Muscle layer of colon (tissue), 2 donors: ENCODE results near the gene CDIP1.

Experiments used
- H3K27ac ChIP-seq: one replicate; pipeline ENCODE4 v1.7.0; 2013; ENCODE audit warnings: low read depth, mild to moderate bottlenecking, low read length, moderate library complexity
- H3K27me3 ChIP-seq, 2 donors: one replicate each; pipeline ENCODE4 v1.7.0; 2013; ENCODE audit warnings: low read length in 2 of 2, mild to moderate bottlenecking in 2 of 2; ENCODE audit not compliant: insufficient read depth in 2 of 2, control insufficient read depth in 1 of 2
- H3K36me3 ChIP-seq: one replicate; pipeline ENCODE4 v1.7.0; 2013; ENCODE audit warnings: mild to moderate bottlenecking, low read length; ENCODE audit not compliant: insufficient read depth
- H3K4me1 ChIP-seq: one replicate; pipeline ENCODE4 v1.7.0; 2013; ENCODE audit warnings: mild to moderate bottlenecking, low read length; ENCODE audit not compliant: insufficient read depth
- H3K4me3 ChIP-seq, 2 donors: one replicate each; pipeline ENCODE4 v1.7.0; 2013; ENCODE audit warnings: low read length in 2 of 2, low read depth in 1 of 2, mild to moderate bottlenecking in 1 of 2, moderate library complexity in 1 of 2
- H3K9ac ChIP-seq: one replicate; pipeline ENCODE4 v1.7.0; 2013; ENCODE audit warnings: low read length
- H3K9me3 ChIP-seq: one replicate; pipeline ENCODE4 v1.7.0; 2013; ENCODE audit warnings: mild to moderate bottlenecking, low read length
- donor health status: abdominal sarcoma.
- donor health status: Adenocarcinoma of cecum.

Gene CDIP1

GRCh38 chr16:4498546-4499195 is 39.9 kb downstream of the CDIP1 start:
- H3K36me3 ChIP-seq, result no peaks in the 10 kb centered on the region
- H3K27me3 ChIP-seq, result no peaks in the 10 kb centered on the region
- no peak overlapping the region for H3K4me3 ChIP-seq
- no peak overlapping the region for H3K27ac ChIP-seq
- H3K9me3 ChIP-seq, result no peaks in the 10 kb centered on the region
- peaks cover 21% of the 10 kb centered on the region for H3K4me1 ChIP-seq
- H3K9ac ChIP-seq, result no peak overlapping the region

- Histone ChIP-seq H3K27ac (no peak overlapping the region), H3K9me3 (no peaks in the 10 kb centered on the region), H3K4me3 (no peak overlapping the region), H3K4me1 (peaks cover 17% of the 10 kb centered on the region), H3K27me3 (no peaks in the 10 kb centered on the region), H3K36me3 (no peaks in the 10 kb centered on the region), H3K9ac (no peak overlapping the region)
Measured at GRCh38 chr16:4496305-4496704, 42.3 kb downstream of the CDIP1 start.

GRCh38 chr16:4495766-4496165 is 42.8 kb downstream of the CDIP1 start:
- Histone ChIP-seq H3K9ac (no peak overlapping the region), H3K4me1 (peaks cover 11% of the 10 kb centered on the region), H3K36me3 (no peaks in the 10 kb centered on the region), H3K27me3 (no peaks in the 10 kb centered on the region), H3K4me3 (no peak overlapping the region), H3K27ac (no peak overlapping the region), H3K9me3 (no peaks in the 10 kb centered on the region)

GRCh38 chr16:4494746-4495490 is 43.7 kb downstream of the CDIP1 start:
- H3K9me3 ChIP-seq, result no peaks in the 10 kb centered on the region
- no peaks in the 10 kb centered on the region for H3K27me3 ChIP-seq
- H3K9ac ChIP-seq, result no peak overlapping the region
- no peak overlapping the region for H3K27ac ChIP-seq
- peaks cover 3% of the 10 kb centered on the region for H3K4me1 ChIP-seq
- no peak overlapping the region for H3K4me3 ChIP-seq
- no peaks in the 10 kb centered on the region for H3K36me3 ChIP-seq

- Histone ChIP-seq H3K9ac (no peak overlapping the region), H3K27ac (no peak overlapping the region), H3K4me1 (no peaks in the 10 kb centered on the region), H3K27me3 (no peaks in the 10 kb centered on the region), H3K9me3 (no peaks in the 10 kb centered on the region), H3K4me3 (no peak overlapping the region), H3K36me3 (no peaks in the 10 kb centered on the region)
Measured at GRCh38 chr16:4491898-4492297, 46.7 kb downstream of the CDIP1 start.

GRCh38 chr16:4489030-4489429 is 49.5 kb downstream of the CDIP1 start:
- Histone ChIP-seq H3K36me3 (peaks cover 8% of the 10 kb centered on the region), H3K9me3 (no peaks in the 10 kb centered on the region), H3K27me3 (no peaks in the 10 kb centered on the region), H3K4me1 (no peaks in the 10 kb centered on the region), H3K9ac (no peak overlapping the region), H3K27ac (no peak overlapping the region), H3K4me3 (no peak overlapping the region)

GRCh38 chr16:4488499-4488967 is 50.0 kb downstream of the CDIP1 start:
- Histone ChIP-seq H3K4me3 (no peak overlapping the region), H3K9me3 (no peaks in the 10 kb centered on the region), H3K4me1 (no peaks in the 10 kb centered on the region), H3K27me3 (no peaks in the 10 kb centered on the region), H3K27ac (no peak overlapping the region), H3K36me3 (peaks cover 9% of the 10 kb centered on the region), H3K9ac (no peak overlapping the region)

- Histone ChIP-seq H3K36me3 (peaks cover 9% of the 10 kb centered on the region), H3K27me3 (no peaks in the 10 kb centered on the region), H3K4me1 (no peaks in the 10 kb centered on the region), H3K4me3 (no peak overlapping the region), H3K27ac (no peak overlapping the region), H3K9me3 (no peaks in the 10 kb centered on the region), H3K9ac (no peak overlapping the region)
Measured at GRCh38 chr16:4487955-4488498, 50.5 kb downstream of the CDIP1 start.

- Histone ChIP-seq H3K36me3 (peaks cover 9% of the 10 kb centered on the region), H3K9ac (no peak overlapping the region), H3K9me3 (no peaks in the 10 kb centered on the region), H3K27me3 (no peaks in the 10 kb centered on the region), H3K4me3 (no peak overlapping the region), H3K4me1 (no peaks in the 10 kb centered on the region), H3K27ac (no peak overlapping the region)
Measured at GRCh38 chr16:4486126-4486893, 52.3 kb downstream of the CDIP1 start.

GRCh38 chr16:4481963-4482362 is 56.6 kb downstream of the CDIP1 start:
- Histone ChIP-seq H3K4me1 (peaks cover 5% of the 10 kb centered on the region), H3K9me3 (no peaks in the 10 kb centered on the region), H3K4me3 (no peak overlapping the region), H3K27ac (no peak overlapping the region), H3K36me3 (peaks cover 9% of the 10 kb centered on the region), H3K9ac (no peak overlapping the region), H3K27me3 (no peaks in the 10 kb centered on the region)

GRCh38 chr16:4481526-4481925 is 57.0 kb downstream of the CDIP1 start:
- H3K27ac ChIP-seq, result no peak overlapping the region
- no peaks in the 10 kb centered on the region for H3K27me3 ChIP-seq
- no peaks in the 10 kb centered on the region for H3K9me3 ChIP-seq
- H3K4me3 ChIP-seq, result no peak overlapping the region
- no peak overlapping the region for H3K9ac ChIP-seq
- H3K36me3 ChIP-seq, result peaks cover 9% of the 10 kb centered on the region
- H3K4me1 ChIP-seq, result peaks cover 5% of the 10 kb centered on the region
